ENCODE measurements around the gene STK11IP. TPM values are rescaled to one million over a fixed set of nuclear protein-coding genes. Genes with fewer than 3 reads are reported as not detected.
A peak's percentile ranks its signal among the peaks of the same experiment; 100 is the strongest.

Gene STK11IP
- total and polyA plus RNA-seq, 2 donors (not counting 1 experiment from before 2014, with no cell fraction given): 46.8 to 55.6 TPM

DNA sequence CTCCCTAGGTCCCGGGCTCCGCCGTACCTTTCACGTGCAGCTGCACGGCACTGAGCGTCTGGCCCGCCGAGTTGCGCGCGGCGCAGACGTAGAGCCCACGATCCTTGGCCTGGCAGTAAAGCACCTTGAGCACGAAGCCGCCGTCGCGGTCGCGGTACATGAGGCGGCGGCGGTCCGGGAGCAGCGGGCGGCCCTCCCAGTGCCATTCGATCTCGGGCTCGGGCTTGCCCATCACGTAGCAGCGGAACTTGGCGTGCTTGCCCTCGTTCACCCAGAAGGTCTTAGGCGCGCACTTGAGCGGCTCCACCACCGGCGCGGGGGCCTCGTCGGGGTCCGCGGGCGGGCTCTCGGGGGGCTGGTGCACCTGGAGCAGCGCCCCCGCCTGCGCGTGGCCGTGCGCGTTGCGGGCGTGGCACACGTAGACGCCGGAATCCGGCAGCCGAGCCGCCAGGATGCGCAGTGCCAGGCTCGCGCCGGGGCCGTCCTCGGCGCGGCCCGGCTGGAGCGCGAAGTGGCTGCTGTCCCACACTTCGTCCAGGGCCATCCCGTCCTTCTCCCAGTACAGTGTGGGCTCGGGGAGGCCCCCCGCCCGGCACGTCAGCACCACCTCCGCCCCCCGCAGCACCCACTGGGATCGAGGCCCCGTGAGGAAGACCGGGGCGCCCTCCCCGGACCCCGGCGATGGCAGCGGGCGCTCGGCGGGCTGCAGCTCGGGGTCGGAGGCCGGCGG, 27.3 kb upstream of the STK11IP start:
- no peaks in the 10 kb centered on the region for H3K9me3 Mint-ChIP-seq (ENCODE audit: insufficient read depth)
- ATAC-seq (ENCODE audit: low read depth): no peak
- peaks cover 6% of the 10 kb centered on the region for H3K4me1 Mint-ChIP-seq
- Histone ChIP-seq H3K9me3 (ENCODE audit: control extremely low read depth in 1 of 3, control insufficient read depth in 2 of 3, insufficient read depth in 1 of 3, low read length in 2 of 3) (peaks cover 0 to 4% (median 0%) of the 10 kb centered on the region in 3 donors), H3K27ac (ENCODE audit: low read length in 2 of 2) (no peak overlapping the region), H3K36me3 (replicated peaks in 1 of 2; ENCODE audit: control extremely low read depth in 1 of 2, control insufficient read depth in 1 of 2, extremely low read depth in 1 of 2, insufficient read depth in 2 of 2, low read length in 1 of 2) (no peaks in the 10 kb centered on the region), H3K4me3 (ENCODE audit: control extremely low read depth in 1 of 5, extremely low read depth in 1 of 5, insufficient read depth in 1 of 5, low read depth in 2 of 5, low read length in 4 of 5) (peak overlapping the region in 3 of 5 experiments; percentile 30 to 46 (median 33)), H3K4me1 (ENCODE audit: control insufficient read depth in 2 of 2, insufficient read depth in 2 of 2, low read length in 2 of 2) (peaks cover 4 to 12% of the 10 kb centered on the region in 2 donors), H3K79me2 (ENCODE audit: control insufficient read depth, insufficient read depth, low read length) (no peaks in the 10 kb centered on the region), H3K9ac (ENCODE audit: low read length) (peak overlapping the region; percentile 39), H3K4me2 (replicated peaks; ENCODE audit: low read depth, low read length, poor library complexity, severe bottlenecking) (peak overlapping the region; percentile 79), H3K27me3 (replicated peaks in 1 of 4; ENCODE audit: control extremely low read depth in 1 of 4, control insufficient read depth in 3 of 4, insufficient read depth in 4 of 4, low read length in 3 of 4) (peaks cover 0 to 31% (median 18%) of the 10 kb centered on the region in 4 experiments), H2AFZ (ENCODE audit: insufficient read depth, low read depth, low read length, poor library complexity, severe bottlenecking) (peak overlapping the region; percentile 65), H4K20me1 (ENCODE audit: control insufficient read depth, insufficient read depth, low read length, poor library complexity, severe bottlenecking) (no peaks in the 10 kb centered on the region)
- H3K27me3 Mint-ChIP-seq: peaks cover 53% of the 10 kb centered on the region
- no peak for DNase-seq
- POLR2A ChIA-PET: no interaction called here
- no peak overlapping the region for H3K27ac Mint-ChIP-seq
- TF ChIP-seq EZH2 (IDR thresholded peaks at IDR 0.05; ENCODE audit: borderline replicate concordance, insufficient read depth, low read depth, low read length, poor library complexity, severe bottlenecking): no peak
- TF ChIP-seq, protein P1, sequence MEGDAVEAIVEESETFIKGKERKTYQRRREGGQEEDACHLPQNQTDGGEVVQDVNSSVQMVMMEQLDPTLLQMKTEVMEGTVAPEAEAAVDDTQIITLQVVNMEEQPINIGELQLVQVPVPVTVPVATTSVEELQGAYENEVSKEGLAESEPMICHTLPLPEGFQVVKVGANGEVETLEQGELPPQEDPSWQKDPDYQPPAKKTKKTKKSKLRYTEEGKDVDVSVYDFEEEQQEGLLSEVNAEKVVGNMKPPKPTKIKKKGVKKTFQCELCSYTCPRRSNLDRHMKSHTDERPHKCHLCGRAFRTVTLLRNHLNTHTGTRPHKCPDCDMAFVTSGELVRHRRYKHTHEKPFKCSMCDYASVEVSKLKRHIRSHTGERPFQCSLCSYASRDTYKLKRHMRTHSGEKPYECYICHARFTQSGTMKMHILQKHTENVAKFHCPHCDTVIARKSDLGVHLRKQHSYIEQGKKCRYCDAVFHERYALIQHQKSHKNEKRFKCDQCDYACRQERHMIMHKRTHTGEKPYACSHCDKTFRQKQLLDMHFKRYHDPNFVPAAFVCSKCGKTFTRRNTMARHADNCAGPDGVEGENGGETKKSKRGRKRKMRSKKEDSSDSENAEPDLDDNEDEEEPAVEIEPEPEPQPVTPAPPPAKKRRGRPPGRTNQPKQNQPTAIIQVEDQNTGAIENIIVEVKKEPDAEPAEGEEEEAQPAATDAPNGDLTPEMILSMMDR (IDR thresholded peaks at IDR 0.05): no peak
- peak overlapping the region; percentile 71 for H3K4me3 Mint-ChIP-seq
- CTCF ChIA-PET: no interaction called here
- intact Hi-C loops (cut with micrococcal nuclease): no loop called here
- WGBS (ENCODE audit: insufficient coverage): 28% methylated on average over 95 of the region's 95 CpGs

DNA sequence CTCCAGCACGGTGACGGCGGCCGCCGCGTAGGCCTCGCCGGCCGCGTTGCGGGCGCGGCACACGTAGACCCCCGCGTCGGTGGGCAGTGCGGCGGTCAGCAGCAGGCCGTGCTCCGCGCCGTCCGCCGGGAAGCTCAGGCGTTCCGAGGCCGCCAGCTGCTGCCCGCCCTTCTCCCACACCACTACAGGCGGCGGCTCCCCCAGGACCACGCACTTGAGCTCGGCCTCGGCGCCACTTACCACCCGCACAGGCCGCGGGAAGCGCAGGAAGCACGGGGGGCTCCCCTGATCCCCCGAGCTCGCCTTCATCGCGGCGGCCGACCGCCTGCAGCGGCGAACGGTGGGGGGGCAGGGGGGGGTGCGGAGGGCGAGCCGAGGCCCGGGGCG, 26.7 kb upstream of the STK11IP start:
- CTCF ChIA-PET: interaction anchor here (1.1 kb wide), 1 partner anchor 10 kb away, joined by 4 read pairs; no protein-coding TSS in a partner anchor
- no peaks in the 10 kb centered on the region for H3K9me3 Mint-ChIP-seq (ENCODE audit: insufficient read depth)
- ATAC-seq (ENCODE audit: low read depth) (no peak), DNase-seq (no peak)
- H3K9me3 ChIP-seq (ENCODE audit: control extremely low read depth in 1 of 3, control insufficient read depth in 2 of 3, insufficient read depth in 1 of 3, low read length in 2 of 3): peaks cover 0 to 4% (median 0%) of the 10 kb centered on the region in 3 donors
- H3K9ac ChIP-seq (ENCODE audit: low read length): peak overlapping the region; percentile 39
- peaks cover 57% of the 10 kb centered on the region for H3K27me3 Mint-ChIP-seq
- H3K4me1 ChIP-seq (ENCODE audit: control insufficient read depth in 2 of 2, insufficient read depth in 2 of 2, low read length in 2 of 2): peaks cover 4 to 12% of the 10 kb centered on the region in 2 donors
- no peaks in the 10 kb centered on the region for H3K36me3 ChIP-seq (replicated peaks in 1 of 2; ENCODE audit: control extremely low read depth in 1 of 2, control insufficient read depth in 1 of 2, extremely low read depth in 1 of 2, insufficient read depth in 2 of 2, low read length in 1 of 2)
- no peaks in the 10 kb centered on the region for H3K79me2 ChIP-seq (ENCODE audit: control insufficient read depth, insufficient read depth, low read length)
- intact Hi-C loops (cut with micrococcal nuclease): no loop called here
- peak overlapping the region; percentile 45 for H3K4me3 Mint-ChIP-seq
- H3K27ac Mint-ChIP-seq: no peak overlapping the region
- H3K4me1 Mint-ChIP-seq: peaks cover 6% of the 10 kb centered on the region
- peak overlapping the region; percentile 65 for H2AFZ ChIP-seq (ENCODE audit: insufficient read depth, low read depth, low read length, poor library complexity, severe bottlenecking)
- WGBS (ENCODE audit: insufficient coverage): under 1% methylated on average over 40 of the region's 55 CpGs
- peaks cover 0 to 31% (median 18%) of the 10 kb centered on the region in 4 experiments for H3K27me3 ChIP-seq (replicated peaks in 1 of 4; ENCODE audit: control extremely low read depth in 1 of 4, control insufficient read depth in 3 of 4, insufficient read depth in 4 of 4, low read length in 3 of 4)
- no peaks in the 10 kb centered on the region for H4K20me1 ChIP-seq (ENCODE audit: control insufficient read depth, insufficient read depth, low read length, poor library complexity, severe bottlenecking)
- H3K4me3 ChIP-seq (ENCODE audit: control extremely low read depth in 1 of 5, extremely low read depth in 1 of 5, insufficient read depth in 1 of 5, low read depth in 2 of 5, low read length in 4 of 5): peak overlapping the region in 3 of 5 experiments; percentile 30 to 46 (median 37)
- peak overlapping the region; percentile 79 for H3K4me2 ChIP-seq (replicated peaks; ENCODE audit: low read depth, low read length, poor library complexity, severe bottlenecking)
- POLR2A ChIA-PET: no interaction called here
- H3K27ac ChIP-seq (ENCODE audit: low read length in 2 of 2): no peak overlapping the region
- TF ChIP-seq EZH2 (IDR thresholded peaks at IDR 0.05; ENCODE audit: borderline replicate concordance, insufficient read depth, low read depth, low read length, poor library complexity, severe bottlenecking): no peak
- TF ChIP-seq, protein P1 (IDR thresholded peaks at IDR 0.05): no peak
